Measurements from ENCODE around the gene ANKH.

The ANKH gene

DNA sequence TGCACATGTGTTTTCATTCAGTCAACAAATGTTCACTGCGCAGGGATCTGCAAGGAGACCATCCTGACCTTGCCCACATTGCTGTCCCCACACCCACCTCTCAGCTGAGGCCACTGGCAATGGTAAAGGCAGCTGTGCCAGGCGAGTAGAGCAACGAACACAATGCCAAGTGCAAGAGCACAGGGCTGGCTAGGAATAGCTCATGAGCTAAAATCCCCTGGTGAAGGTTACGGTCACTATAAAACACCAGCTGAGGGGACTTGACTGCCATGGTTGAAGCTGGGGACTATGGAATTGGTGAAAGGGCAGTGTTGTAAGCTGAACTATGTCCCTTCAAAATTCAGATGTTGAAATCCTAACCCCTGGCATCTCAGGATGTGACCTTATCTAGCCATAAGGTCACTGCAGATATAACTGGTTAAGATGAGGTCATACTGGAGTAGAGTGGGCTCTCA lies 111.0 kb downstream of the ANKH start:
- TF ChIP-seq, protein P1, sequence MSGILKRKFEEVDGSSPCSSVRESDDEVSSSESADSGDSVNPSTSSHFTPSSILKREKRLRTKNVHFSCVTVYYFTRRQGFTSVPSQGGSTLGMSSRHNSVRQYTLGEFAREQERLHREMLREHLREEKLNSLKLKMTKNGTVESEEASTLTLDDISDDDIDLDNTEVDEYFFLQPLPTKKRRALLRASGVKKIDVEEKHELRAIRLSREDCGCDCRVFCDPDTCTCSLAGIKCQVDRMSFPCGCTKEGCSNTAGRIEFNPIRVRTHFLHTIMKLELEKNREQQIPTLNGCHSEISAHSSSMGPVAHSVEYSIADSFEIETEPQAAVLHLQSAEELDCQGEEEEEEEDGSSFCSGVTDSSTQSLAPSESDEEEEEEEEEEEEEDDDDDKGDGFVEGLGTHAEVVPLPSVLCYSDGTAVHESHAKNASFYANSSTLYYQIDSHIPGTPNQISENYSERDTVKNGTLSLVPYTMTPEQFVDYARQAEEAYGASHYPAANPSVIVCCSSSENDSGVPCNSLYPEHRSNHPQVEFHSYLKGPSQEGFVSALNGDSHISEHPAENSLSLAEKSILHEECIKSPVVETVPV (CRISPR knock-in tag; IDR thresholded peaks at IDR 0.05): no peak
- no peak for TF ChIP-seq ZNF70 (CRISPR knock-in tag; IDR thresholded peaks at IDR 0.05)
- no peak for TF ChIP-seq ZFP3 (CRISPR knock-in tag; IDR thresholded peaks at IDR 0.05)
- no peak for TF ChIP-seq SNAI2 (CRISPR knock-in tag; IDR thresholded peaks at IDR 0.05)
- no peak for TF ChIP-seq ZFP30 (CRISPR knock-in tag; IDR thresholded peaks at IDR 0.05)
- no peak for ATAC-seq

DNA sequence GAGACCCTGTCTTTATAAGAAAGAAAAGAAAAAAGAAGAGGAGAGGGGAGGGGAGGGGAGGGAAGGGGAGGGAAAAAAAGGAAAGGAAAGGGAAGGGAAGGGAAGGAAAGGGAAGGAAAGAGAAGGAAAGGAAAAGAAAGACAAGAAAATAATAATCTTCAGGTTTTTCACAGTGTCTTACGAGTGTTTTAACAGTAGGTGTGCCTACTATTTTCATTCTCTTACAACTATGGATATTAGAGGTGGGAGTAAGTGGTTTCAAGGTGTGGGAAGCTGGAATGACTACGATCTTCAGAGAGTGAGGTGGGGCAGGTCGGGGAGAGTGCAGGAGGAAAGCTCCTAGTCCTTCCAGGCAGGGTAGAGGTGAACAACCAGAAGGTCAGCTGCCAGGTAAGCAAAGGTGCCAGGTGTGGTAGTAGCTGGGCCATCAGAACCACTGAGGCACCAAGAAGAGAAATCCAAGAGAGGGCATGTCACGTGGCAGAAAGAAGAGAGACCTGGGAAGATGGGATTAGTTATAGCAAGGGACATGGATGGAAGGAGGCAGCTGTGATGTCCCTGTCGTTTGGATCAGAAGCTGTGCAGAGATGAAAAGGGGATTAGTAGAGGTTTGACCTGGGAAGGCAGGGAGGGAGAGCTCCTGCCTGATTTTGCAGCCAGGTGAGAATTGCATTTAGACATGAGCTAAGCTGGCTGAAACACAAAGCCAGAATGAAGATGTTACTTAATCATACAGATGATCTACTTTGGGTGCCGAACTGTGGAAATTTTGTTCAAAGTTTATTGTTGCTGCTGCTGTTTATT lies 111.6 kb downstream of the ANKH start:
- TF ChIP-seq, protein P2, sequence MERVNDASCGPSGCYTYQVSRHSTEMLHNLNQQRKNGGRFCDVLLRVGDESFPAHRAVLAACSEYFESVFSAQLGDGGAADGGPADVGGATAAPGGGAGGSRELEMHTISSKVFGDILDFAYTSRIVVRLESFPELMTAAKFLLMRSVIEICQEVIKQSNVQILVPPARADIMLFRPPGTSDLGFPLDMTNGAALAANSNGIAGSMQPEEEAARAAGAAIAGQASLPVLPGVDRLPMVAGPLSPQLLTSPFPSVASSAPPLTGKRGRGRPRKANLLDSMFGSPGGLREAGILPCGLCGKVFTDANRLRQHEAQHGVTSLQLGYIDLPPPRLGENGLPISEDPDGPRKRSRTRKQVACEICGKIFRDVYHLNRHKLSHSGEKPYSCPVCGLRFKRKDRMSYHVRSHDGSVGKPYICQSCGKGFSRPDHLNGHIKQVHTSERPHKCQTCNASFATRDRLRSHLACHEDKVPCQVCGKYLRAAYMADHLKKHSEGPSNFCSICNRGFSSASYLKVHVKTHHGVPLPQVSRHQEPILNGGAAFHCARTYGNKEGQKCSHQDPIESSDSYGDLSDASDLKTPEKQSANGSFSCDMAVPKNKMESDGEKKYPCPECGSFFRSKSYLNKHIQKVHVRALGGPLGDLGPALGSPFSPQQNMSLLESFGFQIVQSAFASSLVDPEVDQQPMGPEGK (CRISPR knock-in tag; IDR thresholded peaks at IDR 0.05; ENCODE audit: borderline replicate concordance): no peak
- TF ChIP-seq RARB (CRISPR knock-in tag; IDR thresholded peaks at IDR 0.05): no peak
- no peak for TF ChIP-seq GLIS3 (CRISPR knock-in tag; IDR thresholded peaks at IDR 0.05)
- TF ChIP-seq, protein P1 (CRISPR knock-in tag; IDR thresholded peaks at IDR 0.05): no peak
- TF ChIP-seq OSR1 (CRISPR knock-in tag; IDR thresholded peaks at IDR 0.05): no peak
- TF ChIP-seq TOX (CRISPR knock-in tag; IDR thresholded peaks at IDR 0.05; ENCODE audit: borderline replicate concordance): no peak
- TF ChIP-seq ZFP3 (CRISPR knock-in tag; IDR thresholded peaks at IDR 0.05): no peak
- no peak for ATAC-seq

DNA sequence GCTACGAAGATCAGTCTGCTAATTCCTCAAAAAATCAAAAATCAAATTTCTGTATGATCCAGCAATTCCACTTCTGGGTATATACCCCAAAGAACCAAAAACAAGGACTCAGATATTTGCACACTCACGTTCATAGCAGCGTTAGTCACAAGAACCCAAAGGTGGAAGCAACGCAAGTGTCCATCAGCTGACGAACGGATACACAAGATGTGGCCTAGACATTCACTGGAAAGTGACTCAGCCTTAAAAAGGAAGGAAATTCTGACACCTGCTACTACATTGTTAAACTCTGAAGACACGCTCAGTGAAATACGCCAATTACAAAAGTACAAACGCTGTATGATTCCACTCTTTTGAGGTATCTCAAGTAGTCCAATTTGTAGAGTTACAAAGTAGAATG lies 113.7 kb downstream of the ANKH start:
- no peak for ATAC-seq
- no peak for TF ChIP-seq ZNF8 (CRISPR knock-in tag; IDR thresholded peaks at IDR 0.05)
- TF ChIP-seq TCF4 (CRISPR knock-in tag; IDR thresholded peaks at IDR 0.05; ENCODE audit: borderline replicate concordance): no peak
- TF ChIP-seq ESRRG (CRISPR knock-in tag; IDR thresholded peaks at IDR 0.05): no peak
- TF ChIP-seq, protein P3, sequence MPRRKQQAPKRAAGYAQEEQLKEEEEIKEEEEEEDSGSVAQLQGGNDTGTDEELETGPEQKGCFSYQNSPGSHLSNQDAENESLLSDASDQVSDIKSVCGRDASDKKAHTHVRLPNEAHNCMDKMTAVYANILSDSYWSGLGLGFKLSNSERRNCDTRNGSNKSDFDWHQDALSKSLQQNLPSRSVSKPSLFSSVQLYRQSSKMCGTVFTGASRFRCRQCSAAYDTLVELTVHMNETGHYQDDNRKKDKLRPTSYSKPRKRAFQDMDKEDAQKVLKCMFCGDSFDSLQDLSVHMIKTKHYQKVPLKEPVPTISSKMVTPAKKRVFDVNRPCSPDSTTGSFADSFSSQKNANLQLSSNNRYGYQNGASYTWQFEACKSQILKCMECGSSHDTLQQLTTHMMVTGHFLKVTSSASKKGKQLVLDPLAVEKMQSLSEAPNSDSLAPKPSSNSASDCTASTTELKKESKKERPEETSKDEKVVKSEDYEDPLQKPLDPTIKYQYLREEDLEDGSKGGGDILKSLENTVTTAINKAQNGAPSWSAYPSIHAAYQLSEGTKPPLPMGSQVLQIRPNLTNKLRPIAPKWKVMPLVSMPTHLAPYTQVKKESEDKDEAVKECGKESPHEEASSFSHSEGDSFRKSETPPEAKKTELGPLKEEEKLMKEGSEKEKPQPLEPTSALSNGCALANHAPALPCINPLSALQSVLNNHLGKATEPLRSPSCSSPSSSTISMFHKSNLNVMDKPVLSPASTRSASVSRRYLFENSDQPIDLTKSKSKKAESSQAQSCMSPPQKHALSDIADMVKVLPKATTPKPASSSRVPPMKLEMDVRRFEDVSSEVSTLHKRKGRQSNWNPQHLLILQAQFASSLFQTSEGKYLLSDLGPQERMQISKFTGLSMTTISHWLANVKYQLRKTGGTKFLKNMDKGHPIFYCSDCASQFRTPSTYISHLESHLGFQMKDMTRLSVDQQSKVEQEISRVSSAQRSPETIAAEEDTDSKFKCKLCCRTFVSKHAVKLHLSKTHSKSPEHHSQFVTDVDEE (CRISPR knock-in tag; IDR thresholded peaks at IDR 0.05): no peak
- no peak for TF ChIP-seq BACH2 (CRISPR knock-in tag; IDR thresholded peaks at IDR 0.05; ENCODE audit: borderline replicate concordance)
- TF ChIP-seq ZFP30 (CRISPR knock-in tag; IDR thresholded peaks at IDR 0.05): no peak

DNA sequence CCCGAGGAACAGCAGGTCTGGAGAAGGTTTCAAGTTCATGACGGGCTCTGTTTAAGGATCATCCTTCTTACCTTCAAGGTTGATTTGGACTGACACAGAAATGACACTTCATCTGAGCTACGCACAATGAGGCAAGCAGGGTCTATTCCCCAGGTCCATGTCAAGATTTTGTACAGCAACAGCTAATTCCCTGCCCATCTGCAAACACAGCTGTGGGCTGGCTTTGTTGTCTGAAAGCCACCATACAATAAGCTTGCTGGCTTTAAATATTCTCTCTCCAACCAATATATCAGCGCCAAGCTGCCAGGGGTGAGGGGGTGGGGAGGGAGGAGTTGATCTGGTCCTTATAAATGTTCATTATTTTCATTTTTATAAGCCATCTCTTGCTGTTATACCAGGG lies 115.1 kb downstream of the ANKH start:
- no peak for TF ChIP-seq ZNF8 (CRISPR knock-in tag; IDR thresholded peaks at IDR 0.05)
- TF ChIP-seq, protein P1 (CRISPR knock-in tag; IDR thresholded peaks at IDR 0.05): no peak
- no peak for TF ChIP-seq CSDC2 (CRISPR knock-in tag; IDR thresholded peaks at IDR 0.05)
- no peak for TF ChIP-seq SNAI2 (CRISPR knock-in tag; IDR thresholded peaks at IDR 0.05)
- TF ChIP-seq ZFP3 (CRISPR knock-in tag; IDR thresholded peaks at IDR 0.05): no peak
- no peak for TF ChIP-seq ZC3H10 (CRISPR knock-in tag; IDR thresholded peaks at IDR 0.05)
- no peak for TF ChIP-seq RARB (CRISPR knock-in tag; IDR thresholded peaks at IDR 0.05)
- TF ChIP-seq GLIS3 (CRISPR knock-in tag; IDR thresholded peaks at IDR 0.05): no peak
- TF ChIP-seq, protein P4, sequence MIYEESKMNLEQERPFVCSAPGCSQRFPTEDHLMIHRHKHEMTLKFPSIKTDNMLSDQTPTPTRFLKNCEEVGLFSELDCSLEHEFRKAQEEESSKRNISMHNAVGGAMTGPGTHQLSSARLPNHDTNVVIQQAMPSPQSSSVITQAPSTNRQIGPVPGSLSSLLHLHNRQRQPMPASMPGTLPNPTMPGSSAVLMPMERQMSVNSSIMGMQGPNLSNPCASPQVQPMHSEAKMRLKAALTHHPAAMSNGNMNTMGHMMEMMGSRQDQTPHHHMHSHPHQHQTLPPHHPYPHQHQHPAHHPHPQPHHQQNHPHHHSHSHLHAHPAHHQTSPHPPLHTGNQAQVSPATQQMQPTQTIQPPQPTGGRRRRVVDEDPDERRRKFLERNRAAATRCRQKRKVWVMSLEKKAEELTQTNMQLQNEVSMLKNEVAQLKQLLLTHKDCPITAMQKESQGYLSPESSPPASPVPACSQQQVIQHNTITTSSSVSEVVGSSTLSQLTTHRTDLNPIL (CRISPR knock-in tag; IDR thresholded peaks at IDR 0.05; ENCODE audit: low read depth): no peak
- TF ChIP-seq ZNF70 (CRISPR knock-in tag; IDR thresholded peaks at IDR 0.05): no peak
- TF ChIP-seq ZNF565 (CRISPR knock-in tag; conservative IDR thresholded peaks at IDR 0.05; ENCODE audit: low read depth): no peak

More for the DNA sequence above, 115.1 kb downstream of the ANKH start:
- no peak for ATAC-seq

Data from SK-N-SH treated with all-trans-retinoic acid at 6 μM for 48 hours (cell line).